ENCODE measurements around the gene DGCR8.

GRCh38 chr22:20090730-20091240, 10.7 kb downstream of the DGCR8 start:
- TF ChIP-seq CTCF (IDR thresholded peaks at IDR 0.05) = no peak
- TF ChIP-seq POLR2A (IDR thresholded peaks at IDR 0.05) = no peak
- TF ChIP-seq POLR2AphosphoS5 (IDR thresholded peaks at IDR 0.05) = no peak
